ENCODE data around the gene AGBL5. TPM values are rescaled to one million over a fixed set of nuclear protein-coding genes. Genes with fewer than 3 reads are reported as not detected.

AGBL5 gene
- total RNA-seq, 1 donor from 2014 or later: 68.3 TPM

- Histone ChIP-seq H3K9me3 (ENCODE audit: low read depth) (no peaks in the 10 kb centered on the region), H3K27me3 (no peaks in the 10 kb centered on the region), H4K20me1 (ENCODE audit: low read depth) (peaks cover 3% of the 10 kb centered on the region), H3K4me1 (no peaks in the 10 kb centered on the region), H3K36me3 (no peaks in the 10 kb centered on the region), H3F3A (ENCODE audit: low read depth) (no peaks in the 10 kb centered on the region), H3K4me2 (no peak overlapping the region), H3K4me3 (no peak overlapping the region), H3K79me2 (ENCODE audit: low read depth) (peaks cover 4% of the 10 kb centered on the region), H3K27ac (no peak overlapping the region), H2AFZ (replicated peaks) (no peak overlapping the region), H3K9ac (no peak overlapping the region)
- H3K27ac Mint-ChIP-seq: no peak overlapping the region
- peaks cover 20% of the 10 kb centered on the region for H3K36me3 Mint-ChIP-seq
- DNase-seq (ENCODE audit: low spot score): no peak
- TF ChIP-seq CTCF (IDR thresholded peaks at IDR 0.05) (no peak), EZH2phosphoT487 (IDR thresholded peaks at IDR 0.05) (no peak), EZH2 (IDR thresholded peaks at IDR 0.05) (no peak)
- no peaks in the 10 kb centered on the region for H3K27me3 Mint-ChIP-seq (ENCODE audit: insufficient read depth, low read depth)
- peaks cover 7% of the 10 kb centered on the region for H3K4me1 Mint-ChIP-seq
- H3K9me3 Mint-ChIP-seq: no peaks in the 10 kb centered on the region
- H3K4me3 Mint-ChIP-seq: no peak overlapping the region
These were observed 12.7 kb upstream of the AGBL5 start for GRCh38 chr2:27038631-27039339.

- H3K27me3 ChIP-seq: no peaks in the 10 kb centered on the region
- no peaks in the 10 kb centered on the region for H3F3A ChIP-seq (ENCODE audit: low read depth)
- no peak overlapping the region for H3K4me3 ChIP-seq
- no peak overlapping the region for H2AFZ ChIP-seq (replicated peaks)
- no peak overlapping the region for H3K4me2 ChIP-seq
- Mint-ChIP-seq H3K4me1 (peaks cover 2% of the 10 kb centered on the region), H3K36me3 (peaks cover 20% of the 10 kb centered on the region), H3K9me3 (no peaks in the 10 kb centered on the region), H3K27ac (no peak overlapping the region), H3K27me3 (ENCODE audit: insufficient read depth, low read depth) (no peaks in the 10 kb centered on the region), H3K4me3 (no peak overlapping the region)
- H3K9ac ChIP-seq: no peak overlapping the region
- DNase-seq (ENCODE audit: low spot score): no peak
- H3K9me3 ChIP-seq (ENCODE audit: low read depth): no peaks in the 10 kb centered on the region
- TF ChIP-seq EZH2 (IDR thresholded peaks at IDR 0.05) (no peak), CTCF (IDR thresholded peaks at IDR 0.05) (no peak), EZH2phosphoT487 (IDR thresholded peaks at IDR 0.05) (no peak)
- H3K4me1 ChIP-seq: no peaks in the 10 kb centered on the region
- no peaks in the 10 kb centered on the region for H3K79me2 ChIP-seq (ENCODE audit: low read depth)
- no peaks in the 10 kb centered on the region for H3K36me3 ChIP-seq
- no peaks in the 10 kb centered on the region for H4K20me1 ChIP-seq (ENCODE audit: low read depth)
- H3K27ac ChIP-seq: no peak overlapping the region
These were observed 12.0 kb upstream of the AGBL5 start for GRCh38 chr2:27039426-27039825.

- no peaks in the 10 kb centered on the region for H3K27me3 ChIP-seq
- H3K27ac ChIP-seq: no peak overlapping the region
- no peak for TF ChIP-seq EZH2phosphoT487 (IDR thresholded peaks at IDR 0.05)
- no peak for TF ChIP-seq CTCF (IDR thresholded peaks at IDR 0.05)
- TF ChIP-seq EZH2 (IDR thresholded peaks at IDR 0.05): no peak
- H3K9ac ChIP-seq: no peak overlapping the region
- no peaks in the 10 kb centered on the region for H3K9me3 Mint-ChIP-seq
- no peaks in the 10 kb centered on the region for H3K79me2 ChIP-seq (ENCODE audit: low read depth)
- H4K20me1 ChIP-seq (ENCODE audit: low read depth): no peaks in the 10 kb centered on the region
- H3F3A ChIP-seq (ENCODE audit: low read depth): no peaks in the 10 kb centered on the region
- no peak overlapping the region for H3K4me3 ChIP-seq
- no peak for DNase-seq (ENCODE audit: low spot score)
- no peaks in the 10 kb centered on the region for H3K27me3 Mint-ChIP-seq (ENCODE audit: insufficient read depth, low read depth)
- no peaks in the 10 kb centered on the region for H3K9me3 ChIP-seq (ENCODE audit: low read depth)
- H2AFZ ChIP-seq (replicated peaks): no peak overlapping the region
- no peaks in the 10 kb centered on the region for H3K36me3 ChIP-seq
- peaks cover 20% of the 10 kb centered on the region for H3K36me3 Mint-ChIP-seq
- no peak overlapping the region for H3K27ac Mint-ChIP-seq
- no peak overlapping the region for H3K4me2 ChIP-seq
- no peaks in the 10 kb centered on the region for H3K4me1 ChIP-seq
- H3K4me3 Mint-ChIP-seq: no peak overlapping the region
- peaks cover 2% of the 10 kb centered on the region for H3K4me1 Mint-ChIP-seq
These were observed 11.6 kb upstream of the AGBL5 start for GRCh38 chr2:27039871-27040270.

All from neural progenitor cell (in vitro differentiated cells).